ENCODE measurements around the gene CPPED1.

Gene CPPED1

GRCh38 chr16:12763517-12763916, 40.2 kb downstream of the CPPED1 start:
- H3K27me3 ChIP-seq (ENCODE audit: insufficient read depth, poor library complexity, severe bottlenecking) = no peaks in the 10 kb centered on the region
- no peak overlapping the region for H3K4me3 ChIP-seq (ENCODE audit: severe bottlenecking)
- no peaks in the 10 kb centered on the region for H3K9me3 ChIP-seq (ENCODE audit: severe bottlenecking)
- ATAC-seq (ENCODE audit: low read depth) (no peak), DNase-seq (ENCODE audit: low spot score) (no peak)
- no peak overlapping the region for H3K27ac ChIP-seq (ENCODE audit: poor library complexity, severe bottlenecking)
- no peaks in the 10 kb centered on the region for H3K36me3 ChIP-seq (ENCODE audit: low read depth)
- TF ChIP-seq CTCF (IDR thresholded peaks at IDR 0.05; ENCODE audit: poor library complexity, severe bottlenecking) = no peak
- H3K4me1 ChIP-seq (ENCODE audit: insufficient read depth, poor library complexity, severe bottlenecking) = no peaks in the 10 kb centered on the region

- H3K27me3 ChIP-seq (ENCODE audit: insufficient read depth, poor library complexity, severe bottlenecking) = no peaks in the 10 kb centered on the region
- H3K9me3 ChIP-seq (ENCODE audit: severe bottlenecking) = no peaks in the 10 kb centered on the region
- no peak for TF ChIP-seq CTCF (IDR thresholded peaks at IDR 0.05; ENCODE audit: poor library complexity, severe bottlenecking)
- H3K4me3 ChIP-seq (ENCODE audit: severe bottlenecking) = no peak overlapping the region
- ATAC-seq (ENCODE audit: low read depth) (no peak), DNase-seq (ENCODE audit: low spot score) (no peak)
- no peaks in the 10 kb centered on the region for H3K4me1 ChIP-seq (ENCODE audit: insufficient read depth, poor library complexity, severe bottlenecking)
- H3K27ac ChIP-seq (ENCODE audit: poor library complexity, severe bottlenecking) = no peak overlapping the region
- H3K36me3 ChIP-seq (ENCODE audit: low read depth) = no peaks in the 10 kb centered on the region
Measured at GRCh38 chr16:12760819-12761611, 42.7 kb downstream of the CPPED1 start.

- H3K9me3 ChIP-seq (ENCODE audit: severe bottlenecking) = no peaks in the 10 kb centered on the region
- H3K27ac ChIP-seq (ENCODE audit: poor library complexity, severe bottlenecking) = no peak overlapping the region
- ATAC-seq (ENCODE audit: low read depth) = no peak
- DNase-seq (ENCODE audit: low spot score) = no peak
- TF ChIP-seq CTCF (IDR thresholded peaks at IDR 0.05; ENCODE audit: poor library complexity, severe bottlenecking) = no peak
- H3K27me3 ChIP-seq (ENCODE audit: insufficient read depth, poor library complexity, severe bottlenecking) = no peaks in the 10 kb centered on the region
- no peaks in the 10 kb centered on the region for H3K4me1 ChIP-seq (ENCODE audit: insufficient read depth, poor library complexity, severe bottlenecking)
- no peaks in the 10 kb centered on the region for H3K36me3 ChIP-seq (ENCODE audit: low read depth)
- no peak overlapping the region for H3K4me3 ChIP-seq (ENCODE audit: severe bottlenecking)
Measured at GRCh38 chr16:12758670-12759558, 44.8 kb downstream of the CPPED1 start.

GRCh38 chr16:12758031-12758669, 45.5 kb downstream of the CPPED1 start:
- Histone ChIP-seq H3K4me1 (ENCODE audit: insufficient read depth, poor library complexity, severe bottlenecking) (no peaks in the 10 kb centered on the region), H3K36me3 (ENCODE audit: low read depth) (no peaks in the 10 kb centered on the region), H3K27me3 (ENCODE audit: insufficient read depth, poor library complexity, severe bottlenecking) (no peaks in the 10 kb centered on the region), H3K4me3 (ENCODE audit: severe bottlenecking) (no peak overlapping the region), H3K27ac (ENCODE audit: poor library complexity, severe bottlenecking) (no peak overlapping the region), H3K9me3 (ENCODE audit: severe bottlenecking) (no peaks in the 10 kb centered on the region)
- no peak for ATAC-seq (ENCODE audit: low read depth)
- DNase-seq (ENCODE audit: low spot score) = no peak
- TF ChIP-seq CTCF (IDR thresholded peaks at IDR 0.05; ENCODE audit: poor library complexity, severe bottlenecking) = no peak

Measured in RWPE2 (cell line).